ENCODE data around the gene SAP25.

SAP25 gene

DNA sequence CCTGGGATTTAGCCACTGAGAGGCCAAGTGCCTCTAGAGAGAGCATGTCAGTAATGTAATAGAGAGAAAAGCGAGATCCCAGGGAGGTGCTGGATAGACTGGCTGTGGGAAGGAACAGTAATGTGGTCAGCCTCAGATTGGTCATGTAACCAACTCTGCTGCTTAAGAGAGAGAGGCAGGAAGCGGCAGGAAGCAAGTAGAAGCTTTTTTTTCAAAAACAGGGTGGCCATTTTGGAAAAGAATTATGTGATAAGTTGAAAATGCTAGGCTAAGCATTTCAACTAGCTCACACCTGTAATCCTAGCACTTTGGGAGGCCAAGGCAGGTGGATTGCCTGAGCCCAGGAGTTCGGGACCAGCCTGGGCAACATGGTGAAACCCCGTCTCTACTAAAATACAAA lies 24.7 kb upstream of the SAP25 start:
- no peak for DNase-seq

GRCh38 chr7:100595188-100595587 lies 21.5 kb upstream of the SAP25 start:
- DNase-seq: no peak

- no peak for DNase-seq
These were observed 17.9 kb upstream of the SAP25 start for GRCh38 chr7:100591596-100591995.

- no peak for DNase-seq
These were observed 16.5 kb upstream of the SAP25 start for GRCh38 chr7:100590077-100590737.

- no peak for DNase-seq
These were observed 15.7 kb upstream of the SAP25 start for GRCh38 chr7:100589341-100589947.

GRCh38 chr7:100588438-100588837 lies 14.7 kb upstream of the SAP25 start:
- peak in 1 of 51 donors; percentile 9 for DNase-seq

- peak; percentile 92 to 100 (median 100) for DNase-seq
These were observed 12.7 kb upstream of the SAP25 start, which contains the start of gene FBXO24 for GRCh38 chr7:100586266-100587025. Gene FBXO24 (plus strand): TSS chr7:100586328. CDS start chr7:100586626, 298 bp downstream.

GRCh38 chr7:100585511-100586265 lies 12.0 kb upstream of the SAP25 start, which contains the start of gene LRCH4:
Gene LRCH4 (minus strand): TSS chr7:100586129. CDS start chr7:100586100, 29 bp downstream.
- DNase-seq: peak in 8 of 51 donors; percentile 50 to 70 (median 64)

DNA sequence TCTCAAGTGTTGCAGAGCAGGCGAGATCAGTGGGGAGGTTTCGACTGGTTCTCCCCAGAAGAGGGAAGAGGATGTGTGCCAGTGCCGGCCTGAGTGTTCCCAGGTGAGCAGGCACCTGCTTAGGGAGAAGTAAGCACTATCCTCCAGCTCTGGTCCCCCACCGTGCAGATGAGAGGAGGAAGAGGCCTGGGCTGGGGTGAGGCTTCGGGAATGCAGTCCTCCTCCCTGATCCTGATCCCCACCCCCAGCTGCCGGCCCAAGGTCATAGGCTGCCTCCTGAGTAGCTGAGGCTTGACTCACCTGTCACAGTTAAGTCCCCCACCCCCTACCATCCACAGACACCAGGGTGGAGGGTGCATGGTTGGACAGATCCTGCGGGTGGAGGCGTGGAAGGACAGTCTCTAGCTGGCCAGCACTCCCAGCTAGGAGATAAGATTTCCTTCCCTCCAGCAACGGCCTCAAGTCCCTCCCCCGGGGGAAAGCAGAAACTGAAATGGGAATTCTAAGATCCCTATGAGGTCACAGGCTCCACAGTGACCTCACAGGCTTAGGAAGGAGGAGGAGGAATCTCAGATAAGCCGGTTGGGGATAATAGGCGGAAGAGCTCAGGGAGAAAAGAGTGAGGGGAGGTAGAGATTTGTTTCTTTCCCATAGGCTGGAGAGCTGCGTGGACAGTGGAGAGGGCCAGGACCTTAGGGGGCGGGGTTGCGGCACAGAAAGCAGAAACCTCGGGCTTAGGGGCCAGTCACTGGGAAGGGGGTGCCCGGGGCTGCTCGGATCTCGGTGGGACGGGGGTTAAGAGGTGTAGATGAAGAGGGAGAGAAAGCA lies 11.2 kb upstream of the SAP25 start:
- peak in 1 of 51 donors; percentile 9 for DNase-seq

DNA sequence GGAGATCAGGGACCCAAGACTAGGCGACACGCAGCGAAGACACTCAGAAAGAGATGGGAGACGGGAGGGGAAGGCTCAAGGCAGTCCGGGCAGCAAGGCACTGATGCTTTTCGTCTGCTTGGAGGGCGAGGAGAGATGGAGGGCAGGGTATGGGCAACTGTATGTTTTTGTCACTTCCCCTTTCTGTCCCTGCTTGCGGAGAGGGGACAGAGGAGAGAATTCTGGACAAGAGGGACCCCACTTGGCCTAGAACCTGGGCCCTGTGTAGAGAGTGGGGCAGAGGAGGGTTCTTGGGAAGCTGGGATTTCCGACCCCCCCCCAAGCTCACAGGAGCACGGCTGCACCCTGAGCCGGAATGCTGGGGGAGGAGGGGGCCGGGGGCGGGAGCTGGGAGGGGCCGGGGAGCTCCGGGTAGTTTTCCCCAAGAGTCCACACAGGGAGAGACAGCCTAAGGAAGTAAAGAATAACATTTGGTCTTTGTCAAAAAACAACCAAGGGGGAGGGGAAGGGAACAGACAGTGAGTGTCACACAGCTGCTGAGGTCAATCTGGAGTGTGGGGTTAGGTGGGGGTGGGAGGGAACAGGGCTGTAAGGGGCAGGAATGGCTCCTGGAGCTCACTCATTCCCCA lies 10.5 kb upstream of the SAP25 start:
- DNase-seq: peak in 1 of 51 donors; percentile 46

DNA sequence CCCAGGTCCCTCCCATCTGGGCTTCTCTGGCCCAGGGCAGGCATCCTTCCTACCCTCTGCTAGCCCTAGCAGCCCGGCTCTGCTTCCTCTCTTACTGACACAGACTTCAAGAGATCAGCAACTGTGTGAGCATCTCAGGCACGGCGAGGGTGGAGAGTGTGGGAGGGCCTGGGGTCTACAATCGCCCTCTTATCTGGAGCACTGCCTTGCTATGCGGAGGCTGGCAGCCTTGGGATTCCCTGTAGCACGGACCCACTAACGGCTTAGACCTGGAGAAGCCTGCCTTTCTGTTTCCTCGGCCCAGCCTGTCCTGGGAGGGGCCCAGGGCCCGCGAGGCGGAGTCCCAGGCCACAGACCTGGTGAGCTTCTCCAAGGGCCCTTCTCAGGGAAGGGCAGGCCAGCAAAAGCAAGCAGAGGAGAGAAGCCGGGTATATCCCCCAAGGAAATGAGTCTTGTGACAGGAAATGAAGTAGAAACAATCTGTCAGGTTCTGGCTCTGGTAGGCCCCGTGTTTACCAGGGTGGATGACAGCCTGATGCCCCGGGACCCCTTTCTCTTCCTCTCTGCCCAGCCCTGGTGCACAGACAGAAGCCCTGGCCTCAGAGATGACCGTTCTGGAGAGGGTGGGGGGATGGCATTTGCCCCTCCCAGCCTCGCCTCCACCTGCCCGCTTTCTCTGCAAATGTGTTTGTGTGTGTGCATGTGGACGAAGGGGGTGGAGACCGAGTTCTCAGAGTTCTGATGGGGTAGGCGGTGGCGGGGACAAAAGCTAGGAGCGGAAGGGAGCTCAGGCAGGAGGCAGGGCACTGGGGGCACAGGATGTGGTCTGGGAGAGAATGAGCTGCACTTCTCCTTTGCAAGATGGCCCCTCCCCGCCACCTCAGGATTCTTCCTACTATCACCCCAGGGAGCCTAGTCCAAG lies 9.7 kb upstream of the SAP25 start:
- DNase-seq: peak in 21 of 51 donors; percentile 9 to 46 (median 25)

DNA sequence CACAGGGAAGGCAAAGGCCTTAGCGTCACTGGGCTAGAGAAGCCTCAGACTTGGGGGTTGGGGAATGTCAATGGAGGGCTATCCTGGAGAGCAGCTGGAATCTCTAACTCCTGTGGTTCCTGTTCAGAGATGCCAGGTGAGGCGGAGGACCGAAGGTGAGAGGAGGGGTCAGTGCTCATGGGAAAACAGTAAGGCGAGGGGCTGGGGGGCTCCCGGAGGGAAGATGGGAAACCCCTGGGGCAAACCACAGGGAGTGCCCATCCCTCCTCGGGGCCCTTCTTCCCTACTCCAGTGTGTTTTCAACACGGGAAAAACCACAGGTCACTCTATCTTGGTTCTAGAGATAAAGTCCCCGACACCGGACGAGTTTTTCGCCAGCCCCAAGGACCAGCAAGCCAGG lies 8.9 kb upstream of the SAP25 start:
- DNase-seq: no peak

GRCh38 chr7:100582041-100582579 lies 8.4 kb upstream of the SAP25 start:
- DNase-seq: no peak

DNA sequence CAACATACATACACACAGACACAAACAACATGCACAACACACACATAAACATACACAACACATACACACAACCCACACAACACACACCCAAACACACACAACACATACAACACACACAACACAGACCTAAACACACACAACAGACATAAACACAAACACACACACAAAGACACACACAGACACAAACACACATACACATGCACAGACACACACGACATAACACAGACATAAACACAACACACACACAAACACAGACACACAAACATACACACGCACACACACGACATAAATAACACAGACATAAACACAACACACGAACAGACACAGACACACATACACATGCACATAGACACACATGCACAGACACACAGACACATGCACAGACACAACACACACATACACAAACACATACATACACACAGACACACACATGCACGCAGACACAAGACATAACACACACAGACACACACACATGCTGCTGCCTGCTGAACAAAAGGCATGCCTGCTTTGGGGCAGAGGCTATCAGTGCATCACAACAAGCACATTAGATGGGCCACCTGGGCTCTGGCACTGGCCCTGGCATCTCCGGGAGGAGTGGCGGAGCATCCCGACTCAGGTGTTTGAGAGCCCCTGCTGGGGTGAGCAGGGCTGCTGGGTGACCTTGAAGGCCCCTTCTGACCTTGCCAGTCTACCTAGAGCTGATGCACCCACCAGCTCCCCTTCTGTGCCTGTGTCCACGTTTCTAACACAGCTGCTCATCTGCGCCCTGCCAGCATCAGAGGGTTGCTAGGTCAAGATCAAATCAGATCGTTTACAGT lies 7.0 kb upstream of the SAP25 start:
- no peak for DNase-seq

DNA sequence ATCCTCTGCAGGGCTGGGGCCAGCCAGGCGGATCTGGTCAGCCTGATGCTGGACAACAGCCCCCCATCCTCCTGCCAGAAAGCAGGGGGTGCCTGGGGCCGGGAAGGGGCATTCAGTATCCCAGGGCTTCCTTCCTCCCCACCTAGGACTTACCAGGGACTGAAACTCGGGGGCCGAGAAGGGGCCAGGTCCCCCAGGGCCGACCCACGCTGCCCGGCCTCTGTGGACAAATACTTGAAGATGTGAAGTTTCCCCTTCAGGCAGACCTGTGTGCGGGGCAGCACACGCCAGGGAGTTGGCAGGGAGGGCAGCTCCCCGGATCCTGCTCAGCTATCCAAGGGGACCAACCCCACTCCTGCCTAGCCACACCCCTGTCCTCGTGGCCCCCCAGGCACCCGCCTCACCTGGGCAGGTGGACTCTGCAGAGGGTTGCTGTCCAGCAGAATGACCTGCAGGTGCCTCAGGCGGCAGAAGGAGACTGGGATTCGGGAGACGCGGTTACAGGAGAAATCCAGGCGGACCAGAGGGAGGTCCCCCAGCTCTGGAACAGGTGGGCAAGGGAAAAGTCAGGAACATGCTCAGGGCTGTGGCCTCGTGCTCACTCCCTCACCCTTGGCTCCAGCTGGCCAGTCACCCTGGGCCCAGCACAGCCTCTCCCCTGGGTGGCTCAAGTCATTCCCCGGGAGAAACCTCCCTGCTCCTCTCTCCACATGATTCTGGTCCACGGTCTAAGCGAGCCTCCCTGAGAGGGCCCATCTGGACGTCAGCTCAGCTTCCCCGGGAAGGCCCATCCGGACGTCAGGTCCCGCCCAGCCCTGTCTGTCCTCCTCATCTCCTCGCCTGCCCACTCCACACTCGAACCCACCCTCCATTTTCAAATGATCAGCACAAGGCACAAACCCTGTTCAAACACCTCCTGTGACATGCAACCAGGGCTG lies 4.8 kb upstream of the SAP25 start:
- no peak for DNase-seq

DNA sequence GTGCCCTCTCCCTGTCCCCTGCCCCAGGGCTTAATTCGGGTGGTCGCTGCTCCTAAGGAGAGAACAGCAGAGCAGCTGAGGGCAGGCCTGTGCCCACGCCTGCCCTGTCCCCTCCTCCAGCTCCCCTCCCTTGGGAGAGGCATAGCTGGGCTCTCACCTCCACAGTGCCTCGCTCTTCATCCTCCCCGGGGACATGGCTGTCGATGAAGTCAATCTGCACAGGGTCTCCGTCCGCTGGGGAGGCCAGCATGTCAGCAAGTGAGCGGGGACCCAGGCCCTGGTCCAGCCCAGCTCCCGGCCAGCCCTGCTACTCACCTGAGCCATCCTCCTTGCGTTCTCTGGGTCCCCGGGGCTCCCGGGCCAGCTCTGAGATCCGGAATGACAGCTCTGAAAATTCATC lies 3.8 kb upstream of the SAP25 start:
- no peak for DNase-seq

GRCh38 chr7:100577103-100577502 lies 3.4 kb upstream of the SAP25 start:
- no peak for DNase-seq
